Stimulated activated CD8-positive, alpha-beta memory T cell treated with anti-CD3 and anti-CD28 coated beads, Interleukin-7, amount 100 ng/mL, for 48 hours (primary cell): ENCODE measurements around the gene ARPC5L.
"Not testable (repeated sequence)": the region's sequence is repeated elsewhere in the genome, so short reads cannot be mapped to it uniquely, and the experiment has no call there.

ENCODE experiments used
- DNase-seq, 2 donors: peaks; one replicate each; pipeline ENCODE4 v3.0.0-alpha.2; 2020; ENCODE audit warnings: low read depth in 1 of 2; ENCODE audit errors: extremely low read depth in 1 of 2

Gene ARPC5L

DNA sequence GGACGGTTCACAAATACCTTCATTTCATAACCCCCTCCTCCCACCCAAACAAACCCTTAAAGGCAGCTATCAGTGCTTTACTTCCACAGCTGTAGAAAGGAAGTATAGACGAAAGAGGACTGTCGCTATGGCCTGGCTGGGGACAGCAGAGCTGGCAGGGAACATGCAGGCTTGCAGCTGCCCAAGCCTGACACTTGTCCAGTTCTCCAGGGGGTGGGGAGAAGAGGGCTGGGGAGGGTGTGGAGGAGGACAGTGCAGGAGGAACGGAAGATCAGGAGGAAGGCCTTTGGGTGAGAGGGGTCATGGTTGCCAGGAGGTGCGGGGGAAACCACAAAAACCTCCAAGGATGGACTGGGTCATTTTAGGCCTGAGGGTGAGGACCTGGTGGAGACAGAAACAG, 25.9 kb downstream of the ARPC5L start:
- no peak for DNase-seq

DNA sequence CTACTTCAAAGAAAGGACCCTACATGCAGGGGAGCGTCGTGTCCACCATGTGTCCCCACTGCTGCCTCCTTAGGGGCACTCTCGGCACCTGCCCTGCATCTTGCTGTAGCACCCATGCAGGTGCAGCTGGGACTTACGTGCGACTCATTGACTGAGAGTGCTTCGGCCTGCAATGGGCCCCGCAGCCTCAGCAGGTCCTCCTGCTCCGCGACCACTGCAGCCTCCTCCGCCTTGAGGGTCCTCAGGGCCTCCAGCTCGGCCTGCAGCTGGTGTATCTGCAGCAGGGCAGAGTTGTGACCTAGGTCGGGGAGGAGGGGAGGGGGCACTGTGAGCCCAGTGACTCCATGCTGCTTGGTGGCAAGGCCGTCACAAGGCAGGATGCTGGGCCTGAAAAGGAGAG, 27.1 kb downstream of the ARPC5L start:
- no peak for DNase-seq

DNA sequence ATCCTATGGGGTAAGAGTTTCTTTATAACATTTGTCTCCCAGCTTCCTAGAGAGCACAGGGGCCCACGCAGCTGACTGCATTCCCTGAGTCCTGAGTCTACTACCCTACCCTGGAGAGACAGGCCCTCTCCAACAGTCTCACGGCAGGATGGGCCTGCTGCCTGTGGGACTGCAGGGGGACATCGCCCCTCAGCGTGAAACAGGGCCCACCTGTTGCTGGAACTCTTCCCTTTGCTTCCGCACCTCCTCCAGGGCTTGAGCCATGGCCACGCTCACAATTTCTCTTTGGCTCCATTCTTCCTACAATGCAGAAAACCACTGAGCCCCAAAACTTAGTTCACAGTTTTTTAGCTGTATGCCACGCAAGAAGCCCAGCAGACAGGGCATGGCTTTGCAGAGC, 28.2 kb downstream of the ARPC5L start:
- DNase-seq, result no peak

DNA sequence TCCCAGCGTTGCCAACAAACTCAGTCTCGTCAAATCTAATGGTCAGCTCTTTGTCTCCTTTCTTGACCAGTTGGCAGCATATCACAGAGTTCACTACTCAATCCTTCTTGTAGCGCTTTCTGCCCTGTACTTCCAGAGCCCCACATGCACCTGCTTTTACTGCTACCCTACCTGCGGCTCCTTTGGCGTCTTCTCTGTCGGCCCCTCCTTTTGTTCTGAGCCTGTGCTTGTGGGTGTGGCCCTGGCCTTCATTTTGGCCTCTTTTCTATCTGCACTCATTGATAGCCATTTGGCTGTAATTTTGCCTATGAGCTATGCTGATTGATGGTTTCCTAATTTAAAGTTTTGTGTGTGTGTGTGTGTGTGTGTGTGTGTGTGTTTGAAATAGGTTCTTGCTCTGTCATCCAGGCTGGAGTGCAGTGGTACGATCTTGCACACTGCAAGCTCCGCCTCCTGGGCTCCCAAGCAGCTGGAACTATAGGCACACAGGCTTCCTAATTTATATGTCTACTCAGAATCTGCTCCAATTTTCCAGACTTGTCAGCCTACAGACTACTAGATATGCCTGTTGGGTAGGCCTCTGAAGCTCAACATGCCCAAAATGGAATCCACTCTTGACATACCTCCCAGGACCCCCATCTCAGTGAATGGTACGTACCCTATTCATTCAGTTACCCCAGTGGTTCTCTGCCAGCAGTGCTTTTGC, 32.3 kb downstream of the ARPC5L start:
- DNase-seq, result no peak

DNA sequence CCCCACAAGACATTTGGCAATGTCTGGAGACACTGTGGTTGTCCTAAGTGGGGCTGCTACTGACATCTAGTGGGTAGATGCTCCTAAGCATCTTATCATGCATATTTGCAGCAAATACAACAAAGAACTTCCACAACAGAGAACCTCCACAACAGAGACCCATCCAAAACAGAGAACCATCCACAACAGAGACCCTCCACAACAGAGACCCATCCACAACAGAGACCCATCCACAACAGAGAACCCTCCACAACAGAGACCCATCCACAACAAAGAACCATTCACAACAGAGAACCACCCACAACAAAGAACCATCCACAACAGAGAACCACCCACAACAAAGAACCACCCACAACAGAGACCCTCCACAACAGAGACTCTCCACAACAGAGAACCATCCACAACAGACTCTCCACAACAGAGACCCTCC, 32.8 kb downstream of the ARPC5L start:
- DNase-seq, result no peak

DNA sequence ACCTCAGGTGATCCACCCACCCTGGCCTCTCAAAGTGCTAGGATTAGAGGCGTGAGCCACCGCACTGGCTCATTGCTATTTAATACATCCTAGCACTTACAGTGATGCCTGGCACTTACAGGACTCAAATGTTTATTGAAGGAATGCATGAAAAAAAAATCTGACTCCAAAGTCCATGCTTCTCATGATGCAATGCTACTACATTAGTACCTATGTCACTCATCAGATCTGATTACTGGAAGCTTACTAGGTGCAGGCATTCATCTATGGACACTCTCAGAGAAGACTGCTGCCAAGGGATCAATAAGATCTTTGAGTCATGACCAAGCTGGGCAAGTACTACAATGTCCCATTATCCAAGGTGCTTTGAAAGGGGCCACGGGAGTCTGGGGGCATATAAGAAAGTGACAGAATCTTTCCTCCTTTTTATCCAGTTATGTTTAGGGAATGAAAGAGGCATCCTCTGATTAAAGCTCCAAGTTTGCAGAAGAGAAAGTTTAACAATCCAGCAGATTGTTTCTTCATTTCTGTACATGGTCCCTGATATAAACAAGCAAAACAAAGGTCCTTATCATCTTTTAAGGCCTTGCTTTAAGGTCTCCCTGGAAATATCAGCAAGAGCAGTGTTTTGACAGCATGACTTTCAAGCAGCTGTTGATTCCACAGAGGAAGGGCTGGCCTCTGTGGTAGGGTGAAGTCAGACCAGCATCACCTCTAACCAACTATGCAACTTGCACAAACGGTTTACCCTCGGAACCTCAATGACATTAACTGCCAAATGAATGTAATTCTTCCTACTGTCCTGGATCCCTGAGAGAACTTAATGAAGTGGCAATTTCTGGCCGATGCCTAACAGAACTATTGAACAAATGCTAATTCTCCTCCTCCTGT, 35.9 kb downstream of the ARPC5L start:
- DNase-seq, result no peak

DNA sequence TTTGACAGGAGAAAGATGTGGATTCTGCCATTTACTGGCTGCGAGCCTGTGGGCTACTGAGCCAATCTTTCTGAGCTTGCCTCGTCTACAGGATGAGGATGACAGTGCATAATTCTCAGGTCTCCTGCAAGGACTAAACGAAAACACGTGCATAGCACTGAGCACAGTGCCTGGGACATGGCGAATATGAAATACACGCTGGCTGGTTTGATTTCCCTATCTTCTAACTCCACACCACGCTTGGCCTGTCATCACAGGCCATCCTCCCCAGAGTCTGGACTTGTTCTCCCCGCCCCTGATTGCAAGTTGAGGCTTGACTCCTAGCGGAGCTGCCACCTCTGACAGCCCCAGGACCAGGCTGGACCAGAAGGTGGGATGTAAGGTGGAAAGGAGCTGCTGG, 37.9 kb downstream of the ARPC5L start:
- no peak for DNase-seq

DNA sequence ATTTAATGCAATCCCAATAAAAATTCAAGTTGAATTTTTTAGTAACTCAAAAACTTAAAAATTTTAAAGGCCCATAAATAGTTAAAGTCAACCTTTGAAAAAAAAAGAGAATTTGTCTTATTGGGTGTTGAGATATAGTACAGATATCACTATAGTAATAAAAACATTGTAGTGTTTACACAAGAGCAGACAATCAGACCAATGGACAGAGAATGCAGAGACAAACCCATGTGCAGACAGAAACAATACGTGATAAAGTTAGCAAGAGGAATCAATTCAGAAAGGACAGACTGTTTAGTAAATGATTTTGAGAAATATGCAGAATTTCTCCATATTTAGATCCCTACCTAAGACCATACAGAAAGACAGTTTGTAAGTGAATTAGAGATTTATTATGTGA, 45.0 kb downstream of the ARPC5L start:
- no peak for DNase-seq

DNA sequence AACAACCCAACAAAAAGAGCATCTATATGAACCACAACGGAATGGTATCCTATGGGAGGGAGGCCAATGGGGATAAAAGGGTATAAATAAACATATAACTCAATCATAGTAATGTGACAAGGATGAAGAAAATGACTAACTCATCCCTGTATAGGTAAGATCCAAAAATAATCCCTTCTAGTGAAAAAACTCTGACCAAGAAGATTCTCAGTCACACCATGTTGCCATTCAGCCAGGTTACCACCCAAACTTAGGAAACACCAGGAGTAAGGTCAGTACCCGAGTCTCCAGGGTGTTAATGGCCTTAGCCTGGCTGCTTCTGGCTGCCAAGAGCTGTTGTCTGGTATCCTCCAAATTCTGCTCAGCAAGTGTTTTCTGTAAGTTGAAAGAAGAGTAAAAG, 46.2 kb downstream of the ARPC5L start:
- no peak for DNase-seq

DNA sequence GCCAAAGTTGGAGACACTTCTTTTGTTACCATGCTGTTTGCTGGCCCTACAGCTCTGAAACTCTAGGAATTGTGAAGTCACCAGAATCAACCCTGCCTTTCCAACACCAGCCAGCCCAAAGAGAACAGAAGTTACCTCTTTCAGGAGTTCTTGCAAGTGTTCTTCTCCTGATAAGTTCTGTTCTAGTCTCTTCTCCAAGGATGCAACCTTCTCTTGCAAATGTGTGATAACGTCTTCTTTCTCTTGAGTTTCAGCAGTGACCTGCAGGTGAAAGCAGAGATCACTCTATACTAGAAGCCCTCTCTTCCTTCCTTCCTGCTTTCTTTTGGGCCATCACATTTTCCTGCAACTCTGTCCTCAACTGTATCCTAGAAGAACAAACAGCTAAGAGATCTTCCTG, 49.8 kb downstream of the ARPC5L start:
- no peak for DNase-seq

DNA sequence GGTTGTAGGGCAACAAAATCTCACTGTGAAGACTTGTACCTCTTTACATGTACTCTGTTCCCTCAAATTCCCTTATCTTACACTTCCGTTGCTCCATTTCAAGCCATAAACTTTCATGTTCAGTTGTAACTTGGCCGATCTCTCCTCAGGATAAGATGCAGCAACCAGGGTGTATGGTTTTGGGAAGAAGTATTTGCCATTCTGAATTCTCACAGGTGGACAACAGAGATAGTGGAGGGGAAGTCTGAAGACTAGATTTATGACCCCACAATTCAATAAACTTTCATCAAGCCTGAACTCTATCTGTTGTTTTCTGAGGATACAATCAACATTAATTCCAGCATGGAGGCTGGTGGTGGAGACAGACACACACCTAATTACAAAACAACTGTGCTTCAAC, 51.4 kb downstream of the ARPC5L start:
- no peak for DNase-seq

DNA sequence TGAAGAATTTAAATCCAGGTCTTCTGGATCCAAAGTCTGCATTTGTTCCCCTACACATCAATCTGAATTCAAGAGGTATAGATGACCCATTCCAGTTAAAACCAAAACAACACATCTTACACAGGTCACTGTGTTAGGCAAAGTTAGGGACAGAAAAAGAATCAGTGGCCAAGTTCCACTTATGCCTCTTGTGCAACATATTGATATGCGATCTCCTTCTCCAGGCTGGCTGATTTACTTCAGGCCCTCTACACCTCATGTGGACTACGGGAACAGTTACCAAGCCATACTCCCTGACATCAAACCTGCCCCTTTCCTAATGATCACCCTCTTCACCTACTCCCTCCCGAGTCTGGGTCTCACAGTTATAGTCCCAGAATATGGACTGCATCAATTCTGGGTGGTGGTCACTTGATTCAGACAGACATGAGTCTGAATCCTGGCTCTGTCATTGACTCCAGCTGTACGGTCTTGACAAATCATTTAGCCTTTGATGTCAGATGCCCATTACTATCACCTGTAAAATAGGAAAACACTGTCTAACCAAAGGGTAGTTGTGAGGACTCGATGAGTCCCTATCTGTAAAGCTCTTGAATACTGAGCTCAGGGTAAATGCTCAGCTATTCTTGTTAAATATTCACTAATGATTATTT, 52.9 kb downstream of the ARPC5L start:
- DNase-seq, result no peak

DNA sequence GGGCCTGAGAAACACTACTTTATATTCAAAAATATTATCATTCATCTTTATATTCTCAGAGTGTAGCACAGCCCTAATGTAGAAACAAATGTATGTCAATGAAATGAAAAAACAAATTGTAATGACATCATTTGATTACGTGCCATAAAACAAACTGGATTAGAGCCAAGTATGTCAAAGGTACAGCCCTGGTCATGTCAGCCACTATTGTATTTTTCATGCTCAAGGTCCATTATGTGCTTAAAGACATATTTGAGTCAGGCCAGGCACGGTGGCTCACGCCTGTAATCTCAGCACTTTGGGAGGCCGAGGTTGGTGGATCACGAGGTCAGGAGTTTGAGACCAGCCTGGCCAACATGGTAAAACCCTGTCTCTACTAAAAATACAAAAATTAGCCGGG, 58.5 kb downstream of the ARPC5L start:
- not testable (repeated sequence) for DNase-seq
